Measurements from ENCODE around the gene ITGA2B.

Gene ITGA2B

GRCh38 chr17:44362459-44362948, 26.9 kb downstream of the ITGA2B start:
- H3K27ac ChIP-seq (ENCODE audit: low read length): no peak overlapping the region
- TF ChIP-seq EZH2phosphoT487 (IDR thresholded peaks at IDR 0.05; ENCODE audit: low read depth): no peak
- TF ChIP-seq, protein P1, sequence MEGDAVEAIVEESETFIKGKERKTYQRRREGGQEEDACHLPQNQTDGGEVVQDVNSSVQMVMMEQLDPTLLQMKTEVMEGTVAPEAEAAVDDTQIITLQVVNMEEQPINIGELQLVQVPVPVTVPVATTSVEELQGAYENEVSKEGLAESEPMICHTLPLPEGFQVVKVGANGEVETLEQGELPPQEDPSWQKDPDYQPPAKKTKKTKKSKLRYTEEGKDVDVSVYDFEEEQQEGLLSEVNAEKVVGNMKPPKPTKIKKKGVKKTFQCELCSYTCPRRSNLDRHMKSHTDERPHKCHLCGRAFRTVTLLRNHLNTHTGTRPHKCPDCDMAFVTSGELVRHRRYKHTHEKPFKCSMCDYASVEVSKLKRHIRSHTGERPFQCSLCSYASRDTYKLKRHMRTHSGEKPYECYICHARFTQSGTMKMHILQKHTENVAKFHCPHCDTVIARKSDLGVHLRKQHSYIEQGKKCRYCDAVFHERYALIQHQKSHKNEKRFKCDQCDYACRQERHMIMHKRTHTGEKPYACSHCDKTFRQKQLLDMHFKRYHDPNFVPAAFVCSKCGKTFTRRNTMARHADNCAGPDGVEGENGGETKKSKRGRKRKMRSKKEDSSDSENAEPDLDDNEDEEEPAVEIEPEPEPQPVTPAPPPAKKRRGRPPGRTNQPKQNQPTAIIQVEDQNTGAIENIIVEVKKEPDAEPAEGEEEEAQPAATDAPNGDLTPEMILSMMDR (IDR thresholded peaks at IDR 0.05; ENCODE audit: low read depth, low read length): no peak
- peaks cover 7% of the 10 kb centered on the region for H3K4me1 ChIP-seq (ENCODE audit: low read length)

DNA sequence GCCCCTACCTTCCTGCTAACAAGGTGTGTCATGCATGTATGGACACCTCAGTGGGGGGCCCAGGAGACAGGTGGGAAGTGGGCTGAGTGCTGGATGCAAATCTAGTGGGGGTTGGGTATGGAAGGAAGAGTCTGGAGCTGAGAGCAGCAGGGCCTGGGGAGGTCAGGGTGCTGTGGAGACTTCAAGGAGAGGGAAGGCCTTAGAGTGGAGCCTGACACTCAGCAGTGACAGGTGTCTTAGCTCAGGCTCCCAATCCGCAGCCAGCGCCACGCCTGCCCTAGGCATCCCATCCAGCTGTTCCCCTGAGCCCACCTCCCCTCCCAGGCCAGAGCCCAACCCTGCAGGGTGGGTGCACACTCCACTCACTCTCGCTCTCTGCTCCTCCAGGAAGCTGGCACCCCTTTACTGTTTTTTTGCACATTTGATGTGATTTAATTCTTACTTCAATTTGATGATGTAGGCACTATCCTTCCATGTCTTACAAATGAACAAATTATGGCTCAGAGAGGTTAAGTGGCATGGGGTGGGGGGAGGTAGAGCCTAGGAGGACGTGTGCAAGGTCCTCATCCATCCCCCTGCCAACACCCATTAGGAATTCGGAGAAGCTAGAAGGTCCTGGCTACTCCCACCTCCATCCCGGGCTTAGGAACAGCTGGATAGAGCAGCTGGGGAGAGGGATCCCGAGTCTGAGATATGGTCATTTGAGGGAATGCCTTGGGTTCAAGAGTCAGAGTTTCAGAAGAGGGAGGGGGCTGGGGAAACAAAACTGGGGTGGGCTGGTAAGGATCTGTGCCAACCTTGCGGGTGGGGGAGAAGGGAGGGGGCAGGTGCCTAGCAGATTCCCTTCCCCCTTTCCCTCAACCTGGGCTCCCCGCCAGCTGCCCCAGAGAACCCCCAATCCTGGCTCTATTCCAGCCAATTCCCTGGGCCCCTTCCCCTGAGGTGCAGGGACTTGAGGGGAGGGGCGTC, 27.9 kb downstream of the ITGA2B start:
- H3K9me3 ChIP-seq (ENCODE audit: insufficient read depth, low read length): no peaks in the 10 kb centered on the region
- H3K4me2 ChIP-seq (ENCODE audit: low read length): no peak overlapping the region
- H3K4me3 ChIP-seq (ENCODE audit: low read length): no peak overlapping the region
- H3K9ac ChIP-seq (ENCODE audit: low read length): no peak overlapping the region
- H3K36me3 ChIP-seq (replicated peaks; ENCODE audit: low read depth, low read length): no peaks in the 10 kb centered on the region
- H3K27ac ChIP-seq (ENCODE audit: low read length): no peak overlapping the region
- H3K27me3 ChIP-seq (ENCODE audit: low read depth, low read length): peaks cover 12% of the 10 kb centered on the region; the same call in 1 of the 2 replicates
- peaks cover 7% of the 10 kb centered on the region for H3K4me1 ChIP-seq (ENCODE audit: low read length)
- no peak overlapping the region for H2AFZ ChIP-seq (ENCODE audit: low read depth, low read length)
- H4K20me1 ChIP-seq (ENCODE audit: insufficient read depth, low read length): no peaks in the 10 kb centered on the region
- no peak for TF ChIP-seq EZH2phosphoT487 (IDR thresholded peaks at IDR 0.05; ENCODE audit: low read depth)
- TF ChIP-seq, protein P1 (IDR thresholded peaks at IDR 0.05; ENCODE audit: low read depth, low read length): no peak
- H3K79me2 ChIP-seq (ENCODE audit: low read length): no peaks in the 10 kb centered on the region

More at GRCh38 chr17:44362459-44362948, 26.9 kb downstream of the ITGA2B start:
- peaks cover 18% of the 10 kb centered on the region for H3K27me3 ChIP-seq (ENCODE audit: low read depth, low read length)
- H3K9ac ChIP-seq (ENCODE audit: low read length): peak overlapping the region; percentile 86
- peak overlapping the region; percentile 93 for H3K4me3 ChIP-seq (ENCODE audit: low read length)
- no peak overlapping the region for H2AFZ ChIP-seq (ENCODE audit: low read depth, low read length)
- H4K20me1 ChIP-seq (ENCODE audit: insufficient read depth, low read length): no peaks in the 10 kb centered on the region
- no peaks in the 10 kb centered on the region for H3K36me3 ChIP-seq (replicated peaks; ENCODE audit: low read depth, low read length)
- no peaks in the 10 kb centered on the region for H3K9me3 ChIP-seq (ENCODE audit: insufficient read depth, low read length)
- peak overlapping the region; percentile 93 for H3K4me2 ChIP-seq (ENCODE audit: low read length)
- no peaks in the 10 kb centered on the region for H3K79me2 ChIP-seq (ENCODE audit: low read length)

DNA sequence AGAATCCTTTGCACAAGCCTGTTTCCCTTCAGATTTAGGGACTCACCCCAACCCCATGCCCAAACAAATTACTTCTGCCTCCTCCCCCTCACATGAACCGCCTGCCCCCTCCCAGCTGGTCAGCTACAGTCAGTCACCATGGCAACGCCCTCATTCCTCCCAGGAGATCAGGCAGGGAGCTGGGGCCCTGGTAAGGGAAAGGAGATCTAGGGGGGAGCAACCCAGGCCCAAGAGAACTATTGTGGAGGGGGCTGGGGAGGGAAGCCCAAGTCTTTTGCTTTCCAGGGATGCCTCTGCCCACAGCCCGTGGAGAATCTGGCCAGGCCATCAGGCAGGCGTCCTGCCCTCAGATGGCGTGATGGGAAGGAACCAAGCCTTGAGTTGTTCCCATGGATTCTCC, 28.6 kb downstream of the ITGA2B start:
- no peaks in the 10 kb centered on the region for H3K36me3 ChIP-seq (replicated peaks; ENCODE audit: low read depth, low read length)
- TF ChIP-seq EZH2phosphoT487 (IDR thresholded peaks at IDR 0.05; ENCODE audit: low read depth): no peak
- TF ChIP-seq, protein P1 (IDR thresholded peaks at IDR 0.05; ENCODE audit: low read depth, low read length): no peak
- H3K9me3 ChIP-seq (ENCODE audit: insufficient read depth, low read length): no peaks in the 10 kb centered on the region
- H4K20me1 ChIP-seq (ENCODE audit: insufficient read depth, low read length): no peaks in the 10 kb centered on the region
- peaks cover 7% of the 10 kb centered on the region for H3K4me1 ChIP-seq (ENCODE audit: low read length)
- no peak overlapping the region for H3K9ac ChIP-seq (ENCODE audit: low read length)
- no peak overlapping the region for H3K27ac ChIP-seq (ENCODE audit: low read length)
- no peak overlapping the region for H3K4me2 ChIP-seq (ENCODE audit: low read length)
- H3K27me3 ChIP-seq (ENCODE audit: low read depth, low read length): 0 out of 2 replicates have a peak, but pooled peaks cover 5% of the 10 kb centered on the region
- no peaks in the 10 kb centered on the region for H3K79me2 ChIP-seq (ENCODE audit: low read length)
- no peak overlapping the region for H3K4me3 ChIP-seq (ENCODE audit: low read length)
- no peak overlapping the region for H2AFZ ChIP-seq (ENCODE audit: low read depth, low read length)

GRCh38 chr17:44360144-44360533, 29.3 kb downstream of the ITGA2B start:
- Histone ChIP-seq H3K79me2 (ENCODE audit: low read length) (no peaks in the 10 kb centered on the region), H3K4me2 (ENCODE audit: low read length) (no peak overlapping the region), H2AFZ (ENCODE audit: low read depth, low read length) (no peak overlapping the region), H3K27ac (ENCODE audit: low read length) (no peak overlapping the region), H3K36me3 (replicated peaks; ENCODE audit: low read depth, low read length) (no peaks in the 10 kb centered on the region), H3K4me3 (ENCODE audit: low read length) (no peak overlapping the region), H3K9ac (ENCODE audit: low read length) (no peak overlapping the region), H3K9me3 (ENCODE audit: insufficient read depth, low read length) (no peaks in the 10 kb centered on the region), H3K4me1 (ENCODE audit: low read length) (peaks cover 8% of the 10 kb centered on the region), H3K27me3 (ENCODE audit: low read depth, low read length) (no peaks in the 10 kb centered on the region), H4K20me1 (ENCODE audit: insufficient read depth, low read length) (no peaks in the 10 kb centered on the region)
- TF ChIP-seq EZH2phosphoT487 (IDR thresholded peaks at IDR 0.05; ENCODE audit: low read depth): no peak
- TF ChIP-seq, protein P1 (IDR thresholded peaks at IDR 0.05; ENCODE audit: low read depth, low read length): no peak

Measured in OCI-LY3 (cell line).